HepG2 (cell line): ENCODE measurements around the gene SGF29. TPM values are rescaled to one million over a fixed set of nuclear protein-coding genes. Genes with fewer than 3 reads are reported as not detected.

Experiments used
- ASH2L ChIP-seq: fragments of 300-600, 200-600 bp; sonication (generic); IDR thresholded peaks from 2 replicates; pipeline ENCODE4 v1.7.0; 2017; ENCODE audit warnings: low read depth, mild to moderate bottlenecking, moderate library complexity, mixed read lengths, low read length; ENCODE audit not compliant: insufficient read length
- CBFB ChIP-seq: sonication (generic); formaldehyde crosslinking; IDR thresholded peaks from 2 replicates; pipeline ENCODE4 v1.4.0; 2020; ENCODE audit warnings: missing genetic modification reagents
- CC2D1A ChIP-seq: sonication (generic); formaldehyde crosslinking; IDR thresholded peaks from 2 replicates; pipeline ENCODE4 v1.8.1; 2023; ENCODE audit warnings: mild to moderate bottlenecking, missing genetic modification reagents
- HCFC1 ChIP-seq: fragments of 150-350 bp; IDR thresholded peaks from 2 replicates; pipeline ENCODE4 v1.6.1; 2014; ENCODE audit warnings: low read depth, low read length
- HNF4A ChIP-seq: sonication (generic); formaldehyde crosslinking; IDR thresholded peaks from 2 replicates; pipeline ENCODE4 v1.4.0; 2020; ENCODE audit warnings: missing genetic modification reagents
- HOXD1 ChIP-seq: sonication (generic); formaldehyde crosslinking; IDR thresholded peaks from 2 replicates; pipeline ENCODE4 v1.5.0; 2020; ENCODE audit warnings: missing genetic modification reagents
- MTERF4 ChIP-seq: sonication (generic); formaldehyde crosslinking; IDR thresholded peaks from 2 replicates; pipeline ENCODE4 v1.8.0; 2023; ENCODE audit warnings: mild to moderate bottlenecking, missing genetic modification reagents
- NCOA5 ChIP-seq: sonication (generic); formaldehyde crosslinking; IDR thresholded peaks from 2 replicates; pipeline ENCODE4 v1.4.0; 2020; ENCODE audit warnings: missing genetic modification reagents
- NFIC ChIP-seq: IDR thresholded peaks from 2 replicates; pipeline ENCODE4 v1.6.1; 2012; ENCODE audit warnings: mild to moderate bottlenecking, low read length, inconsistent platforms
- NR2F1 ChIP-seq, 2 experiments: fragments of 450-650 bp in 1 of 2; formaldehyde crosslinking in 1 of 2; IDR thresholded peaks; 2 replicates each; pipeline versions ENCODE4 v1.5.0 to v1.6.1; 2016 to 2020; ENCODE audit warnings: mild to moderate bottlenecking in 1 of 2, missing compliant biosample characterization in 1 of 2, missing genetic modification reagents in 1 of 2, moderate library complexity in 1 of 2
- PITX1 ChIP-seq: sonication (generic); formaldehyde crosslinking; IDR thresholded peaks from 2 replicates; pipeline ENCODE4 v1.5.1; 2020; ENCODE audit warnings: mild to moderate bottlenecking, missing genetic modification reagents
- SP2 ChIP-seq: sonication (generic); formaldehyde crosslinking; IDR thresholded peaks from 2 replicates; pipeline ENCODE4 v1.5.1; 2020; ENCODE audit warnings: mild to moderate bottlenecking, missing genetic modification reagents
- SRSF4 ChIP-seq: fragments of 200-400 bp; formaldehyde crosslinking; IDR thresholded peaks from one replicate; pipeline ENCODE4 v1.6.1; 2018; ENCODE audit warnings: mild to moderate bottlenecking, low read depth, low read length, moderate library complexity; ENCODE audit not compliant: poor library complexity, severe bottlenecking
- SSRP1 ChIP-seq: IDR thresholded peaks from 2 replicates; pipeline ENCODE4 v1.6.1; 2016; ENCODE audit warnings: control low read depth
- THAP7 ChIP-seq: sonication (generic); formaldehyde crosslinking; IDR thresholded peaks from 2 replicates; pipeline ENCODE4 v1.8.1; 2023; ENCODE audit warnings: mild to moderate bottlenecking, missing genetic modification reagents
- THAP8 ChIP-seq: sonication (generic); formaldehyde crosslinking; IDR thresholded peaks from 2 replicates; pipeline ENCODE4 v1.5.1; 2020; ENCODE audit warnings: missing genetic modification reagents, mild to moderate bottlenecking, borderline replicate concordance
- TOE1 ChIP-seq: sonication (generic); formaldehyde crosslinking; IDR thresholded peaks from 2 replicates; pipeline ENCODE4 v1.4.0; 2020; ENCODE audit warnings: mild to moderate bottlenecking, missing genetic modification reagents
- ZFP41 ChIP-seq: sonication (generic); formaldehyde crosslinking; IDR thresholded peaks from 2 replicates; pipeline ENCODE4 v1.4.0; 2020; ENCODE audit warnings: mild to moderate bottlenecking, missing genetic modification reagents, borderline replicate concordance
- ZNF160 ChIP-seq: sonication (generic); formaldehyde crosslinking; IDR thresholded peaks from 2 replicates; pipeline ENCODE4 v1.8.0; 2022; ENCODE audit warnings: mild to moderate bottlenecking, inconsistent platforms, missing genetic modification reagents
- ZNF7 ChIP-seq: IDR thresholded peaks from 2 replicates; pipeline ENCODE4 v1.6.1; 2016; ENCODE audit warnings: missing biosample characterization, missing genetic modification reagents
- ZNF776 ChIP-seq: sonication (generic); formaldehyde crosslinking; IDR thresholded peaks from 2 replicates; pipeline ENCODE4 v1.4.0; 2020; ENCODE audit warnings: mild to moderate bottlenecking, missing genetic modification reagents
- ZNF777 ChIP-seq: sonication (generic); formaldehyde crosslinking; IDR thresholded peaks from 2 replicates; pipeline ENCODE4 v1.4.0; 2020; ENCODE audit warnings: missing genetic modification reagents
- ZNF781 ChIP-seq: sonication (generic); formaldehyde crosslinking; IDR thresholded peaks from 2 replicates; pipeline ENCODE4 v1.5.1; 2020; ENCODE audit warnings: borderline replicate concordance, mild to moderate bottlenecking, missing genetic modification reagents; ENCODE audit errors: not compliant biosample characterization
- polyA plus RNA-seq, 8 experiments: library from polyadenylated mRNA; depleted of rRNA in 3 of 8; stranded (reverse) in 7 of 8; unstranded in 1 of 8; fragments of >200 nt; fragmentation: Illumina TruSeq in 4 of 8; extraction: Trizol in 4 of 8; gene quantifications; 2 replicates each; pipeline versions ENCODE4 v1.2.1 to v1.2.3, GENCODE V29; 2011 to 2016; ENCODE audit warnings: low read depth in 4 of 8, missing spikeins in 1 of 8, mixed read lengths in 1 of 8; ENCODE audit not compliant: insufficient read depth in 1 of 8
- total RNA-seq, 5 experiments: library from RNA; depleted of rRNA; stranded (reverse); fragments of >200 nt; fragmentation: Illumina TruSeq; extraction: Trizol; gene quantifications; 2 replicates each; pipeline ENCODE4 v1.2.3, GENCODE V29; 2016; ENCODE audit warnings: low read depth in 1 of 5
- TF ChIP-seq, protein P1 (sequence below): IDR thresholded peaks from 2 replicates; pipeline ENCODE4 v1.6.1; 2018; ENCODE audit warnings: missing genetic modification reagents
- TF ChIP-seq, protein P2 (sequence below): sonication (generic); formaldehyde crosslinking; IDR thresholded peaks from 2 replicates; pipeline ENCODE4 v1.4.0; 2020; ENCODE audit warnings: missing genetic modification reagents

Gene SGF29
- total and polyA plus RNA-seq, 2 of the 13 experiments (the other 11 are each of a cell fraction or from before 2014, with no cell fraction given) = 5.0 to 29.4 TPM

DNA sequence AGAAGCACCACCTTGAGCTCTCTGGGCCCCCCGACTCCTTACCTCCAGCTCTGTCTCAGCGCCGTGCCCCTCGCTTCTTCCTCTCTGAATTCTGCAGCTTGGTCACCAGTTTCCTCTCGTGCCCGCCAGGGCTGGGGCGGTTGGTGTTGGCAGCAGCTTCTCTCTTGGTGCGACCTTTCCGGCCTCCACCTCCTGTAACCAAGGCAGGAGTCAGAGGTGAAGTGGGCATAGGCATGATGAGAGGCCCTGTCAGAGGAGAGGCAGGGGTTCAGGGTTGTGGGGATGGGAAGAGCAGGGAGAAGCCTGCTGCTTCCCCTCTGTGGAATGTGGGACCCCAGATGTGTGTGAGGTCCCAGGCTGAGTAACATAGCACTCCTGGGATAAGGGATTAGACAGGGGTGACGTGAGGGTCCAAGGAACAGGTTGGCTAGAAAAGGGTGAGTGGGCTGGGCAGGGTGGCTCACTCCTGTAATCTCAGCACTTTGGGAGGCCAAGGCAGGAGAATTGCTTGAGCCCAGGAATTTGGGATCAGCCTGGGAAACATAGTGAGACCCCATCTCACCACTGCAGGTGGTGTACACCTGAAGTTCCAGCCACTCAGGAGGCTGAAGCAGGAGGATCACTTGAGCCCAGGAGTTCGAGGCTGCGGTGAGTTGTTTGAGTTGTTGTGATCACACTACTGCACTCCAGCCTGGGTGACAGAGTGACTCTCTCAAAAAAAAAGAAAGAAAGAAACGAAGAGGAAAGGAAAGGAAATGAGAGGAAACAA is 15.6 kb upstream of the SGF29 start (continued):
- TF ChIP-seq, protein P1, sequence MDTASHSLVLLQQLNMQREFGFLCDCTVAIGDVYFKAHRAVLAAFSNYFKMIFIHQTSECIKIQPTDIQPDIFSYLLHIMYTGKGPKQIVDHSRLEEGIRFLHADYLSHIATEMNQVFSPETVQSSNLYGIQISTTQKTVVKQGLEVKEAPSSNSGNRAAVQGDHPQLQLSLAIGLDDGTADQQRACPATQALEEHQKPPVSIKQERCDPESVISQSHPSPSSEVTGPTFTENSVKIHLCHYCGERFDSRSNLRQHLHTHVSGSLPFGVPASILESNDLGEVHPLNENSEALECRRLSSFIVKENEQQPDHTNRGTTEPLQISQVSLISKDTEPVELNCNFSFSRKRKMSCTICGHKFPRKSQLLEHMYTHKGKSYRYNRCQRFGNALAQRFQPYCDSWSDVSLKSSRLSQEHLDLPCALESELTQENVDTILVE (CRISPR knock-in tag) = no peak
- TF ChIP-seq CC2D1A = no peak
- TF ChIP-seq SP2 (CRISPR knock-in tag) = no peak
- TF ChIP-seq NR2F1 (CRISPR knock-in tag; IDR thresholded peaks at IDR 0.05) = no peak
- TF ChIP-seq ZNF776 (CRISPR knock-in tag) = no peak
- TF ChIP-seq SSRP1 (CRISPR knock-in tag) = no peak
- no peak for TF ChIP-seq HCFC1
- TF ChIP-seq, protein P2, sequence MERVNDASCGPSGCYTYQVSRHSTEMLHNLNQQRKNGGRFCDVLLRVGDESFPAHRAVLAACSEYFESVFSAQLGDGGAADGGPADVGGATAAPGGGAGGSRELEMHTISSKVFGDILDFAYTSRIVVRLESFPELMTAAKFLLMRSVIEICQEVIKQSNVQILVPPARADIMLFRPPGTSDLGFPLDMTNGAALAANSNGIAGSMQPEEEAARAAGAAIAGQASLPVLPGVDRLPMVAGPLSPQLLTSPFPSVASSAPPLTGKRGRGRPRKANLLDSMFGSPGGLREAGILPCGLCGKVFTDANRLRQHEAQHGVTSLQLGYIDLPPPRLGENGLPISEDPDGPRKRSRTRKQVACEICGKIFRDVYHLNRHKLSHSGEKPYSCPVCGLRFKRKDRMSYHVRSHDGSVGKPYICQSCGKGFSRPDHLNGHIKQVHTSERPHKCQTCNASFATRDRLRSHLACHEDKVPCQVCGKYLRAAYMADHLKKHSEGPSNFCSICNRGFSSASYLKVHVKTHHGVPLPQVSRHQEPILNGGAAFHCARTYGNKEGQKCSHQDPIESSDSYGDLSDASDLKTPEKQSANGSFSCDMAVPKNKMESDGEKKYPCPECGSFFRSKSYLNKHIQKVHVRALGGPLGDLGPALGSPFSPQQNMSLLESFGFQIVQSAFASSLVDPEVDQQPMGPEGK (CRISPR knock-in tag) = no peak
- no peak for TF ChIP-seq ZNF7
- no peak for TF ChIP-seq HOXD1 (CRISPR knock-in tag)
- no peak for TF ChIP-seq TOE1 (CRISPR knock-in tag)
- TF ChIP-seq THAP8 (CRISPR knock-in tag) = no peak
- TF ChIP-seq ASH2L = no peak
- no peak for TF ChIP-seq MTERF4 (CRISPR knock-in tag)
- TF ChIP-seq NCOA5 (CRISPR knock-in tag) = no peak
- TF ChIP-seq ZNF777 = no peak
- no peak; the same call in 1 of the 2 replicates for TF ChIP-seq THAP7 (CRISPR knock-in tag)
- 0 out of 2 replicates have a peak, but pooled peaks have one; percentile 4 for TF ChIP-seq CBFB (CRISPR knock-in tag)
- TF ChIP-seq HNF4A = no peak
- no peak for TF ChIP-seq ZNF781 (CRISPR knock-in tag)
- no peak for TF ChIP-seq SRSF4
- no peak for TF ChIP-seq NFIC
- no peak for TF ChIP-seq ZFP41 (CRISPR knock-in tag)
- TF ChIP-seq ZNF160 (CRISPR knock-in tag) = no peak
- TF ChIP-seq PITX1 (CRISPR knock-in tag) = no peak
